SK-N-SH treated with all-trans-retinoic acid at 6 μM for 48 hours (cell line): Measurements from ENCODE around the gene KDM2B.

Experiments used
- ARNTL ChIP-seq: fragments of 450-650 bp; formaldehyde crosslinking; IDR thresholded peaks from 2 replicates; pipeline ENCODE4 v1.5.0; 2020; ENCODE audit warnings: low read depth, mild to moderate bottlenecking, moderate library complexity, borderline replicate concordance
- CSDC2 ChIP-seq: fragments of 250-450 bp; sonication (Bioruptor Pico); IDR thresholded peaks from 2 replicates; pipeline ENCODE4 v1.5.0; 2020; ENCODE audit warnings: mild to moderate bottlenecking, moderate library complexity
- PPARA ChIP-seq: fragments of 250-450 bp; sonication (Bioruptor Pico); IDR thresholded peaks from 2 replicates; pipeline ENCODE4 v1.5.0; 2020; ENCODE audit warnings: mild to moderate bottlenecking, borderline replicate concordance
- RARB ChIP-seq: fragments of 250-450 bp; sonication (Bioruptor Pico); IDR thresholded peaks from 2 replicates; pipeline ENCODE4 v1.8.0; 2021; ENCODE audit warnings: mild to moderate bottlenecking, moderate library complexity
- SNAI2 ChIP-seq: fragments of 250-450 bp; sonication (Bioruptor Pico); IDR thresholded peaks from 2 replicates; pipeline ENCODE4 v1.5.0; 2020; ENCODE audit warnings: mild to moderate bottlenecking, moderate library complexity
- ZC3H10 ChIP-seq: fragments of 250-450 bp; sonication (Bioruptor Pico); IDR thresholded peaks from 2 replicates; pipeline ENCODE4 v1.5.1; 2021; ENCODE audit warnings: mild to moderate bottlenecking, moderate library complexity
- ZFP3 ChIP-seq: fragments of 250-450 bp; sonication (Bioruptor Pico); IDR thresholded peaks from 2 replicates; pipeline ENCODE4 v1.5.0; 2020; ENCODE audit warnings: mild to moderate bottlenecking, moderate library complexity
- ZNF70 ChIP-seq: fragments of 450-650 bp; formaldehyde crosslinking; IDR thresholded peaks from 2 replicates; pipeline ENCODE4 v1.5.0; 2020; ENCODE audit warnings: mild to moderate bottlenecking, moderate library complexity
- TF ChIP-seq, protein P1 (sequence below): fragments of 250-450 bp; sonication (Bioruptor Pico); IDR thresholded peaks from 2 replicates; pipeline ENCODE4 v1.8.0; 2020; ENCODE audit warnings: mild to moderate bottlenecking, moderate library complexity, borderline replicate concordance
- TF ChIP-seq, protein P2 (sequence below): fragments of 250-450 bp; sonication (Bioruptor Pico); IDR thresholded peaks from 2 replicates; pipeline ENCODE4 v1.5.0; 2020; ENCODE audit warnings: mild to moderate bottlenecking, moderate library complexity
- TF ChIP-seq, protein P3 (sequence below): fragments of 250-450 bp; sonication (Bioruptor Pico); IDR thresholded peaks from 2 replicates; pipeline ENCODE4 v1.5.1; 2021; ENCODE audit warnings: mild to moderate bottlenecking, moderate library complexity

DNA sequence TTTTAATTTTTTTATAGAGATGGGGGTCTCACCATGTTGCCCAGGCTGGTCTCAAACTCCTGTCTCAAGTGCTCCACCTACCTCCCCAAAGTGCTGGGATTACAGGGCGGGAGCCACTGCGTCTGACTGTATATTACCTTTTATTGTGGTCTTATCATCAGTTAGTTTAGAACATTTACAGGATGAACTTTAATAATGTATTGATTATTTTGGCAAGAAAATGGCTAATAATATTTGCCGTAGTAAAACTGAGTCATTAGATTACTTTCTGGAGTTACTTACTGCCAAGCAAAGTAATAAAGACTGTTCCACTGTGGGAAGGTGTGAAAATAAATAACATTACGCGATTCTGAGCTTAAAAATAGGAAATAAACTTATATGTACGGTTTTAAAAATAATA lies 21.9 kb upstream of the KDM2B start:
- TF ChIP-seq ARNTL (CRISPR knock-in tag) (no peak), RARB (CRISPR knock-in tag) (no peak), PPARA (no peak), ZFP3 (CRISPR knock-in tag) (no peak), CSDC2 (CRISPR knock-in tag) (no peak), SNAI2 (CRISPR knock-in tag) (no peak), ZNF70 (CRISPR knock-in tag) (no peak), ZC3H10 (CRISPR knock-in tag) (no peak)
- TF ChIP-seq, protein P1, sequence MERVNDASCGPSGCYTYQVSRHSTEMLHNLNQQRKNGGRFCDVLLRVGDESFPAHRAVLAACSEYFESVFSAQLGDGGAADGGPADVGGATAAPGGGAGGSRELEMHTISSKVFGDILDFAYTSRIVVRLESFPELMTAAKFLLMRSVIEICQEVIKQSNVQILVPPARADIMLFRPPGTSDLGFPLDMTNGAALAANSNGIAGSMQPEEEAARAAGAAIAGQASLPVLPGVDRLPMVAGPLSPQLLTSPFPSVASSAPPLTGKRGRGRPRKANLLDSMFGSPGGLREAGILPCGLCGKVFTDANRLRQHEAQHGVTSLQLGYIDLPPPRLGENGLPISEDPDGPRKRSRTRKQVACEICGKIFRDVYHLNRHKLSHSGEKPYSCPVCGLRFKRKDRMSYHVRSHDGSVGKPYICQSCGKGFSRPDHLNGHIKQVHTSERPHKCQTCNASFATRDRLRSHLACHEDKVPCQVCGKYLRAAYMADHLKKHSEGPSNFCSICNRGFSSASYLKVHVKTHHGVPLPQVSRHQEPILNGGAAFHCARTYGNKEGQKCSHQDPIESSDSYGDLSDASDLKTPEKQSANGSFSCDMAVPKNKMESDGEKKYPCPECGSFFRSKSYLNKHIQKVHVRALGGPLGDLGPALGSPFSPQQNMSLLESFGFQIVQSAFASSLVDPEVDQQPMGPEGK = no peak
- TF ChIP-seq, protein P2, sequence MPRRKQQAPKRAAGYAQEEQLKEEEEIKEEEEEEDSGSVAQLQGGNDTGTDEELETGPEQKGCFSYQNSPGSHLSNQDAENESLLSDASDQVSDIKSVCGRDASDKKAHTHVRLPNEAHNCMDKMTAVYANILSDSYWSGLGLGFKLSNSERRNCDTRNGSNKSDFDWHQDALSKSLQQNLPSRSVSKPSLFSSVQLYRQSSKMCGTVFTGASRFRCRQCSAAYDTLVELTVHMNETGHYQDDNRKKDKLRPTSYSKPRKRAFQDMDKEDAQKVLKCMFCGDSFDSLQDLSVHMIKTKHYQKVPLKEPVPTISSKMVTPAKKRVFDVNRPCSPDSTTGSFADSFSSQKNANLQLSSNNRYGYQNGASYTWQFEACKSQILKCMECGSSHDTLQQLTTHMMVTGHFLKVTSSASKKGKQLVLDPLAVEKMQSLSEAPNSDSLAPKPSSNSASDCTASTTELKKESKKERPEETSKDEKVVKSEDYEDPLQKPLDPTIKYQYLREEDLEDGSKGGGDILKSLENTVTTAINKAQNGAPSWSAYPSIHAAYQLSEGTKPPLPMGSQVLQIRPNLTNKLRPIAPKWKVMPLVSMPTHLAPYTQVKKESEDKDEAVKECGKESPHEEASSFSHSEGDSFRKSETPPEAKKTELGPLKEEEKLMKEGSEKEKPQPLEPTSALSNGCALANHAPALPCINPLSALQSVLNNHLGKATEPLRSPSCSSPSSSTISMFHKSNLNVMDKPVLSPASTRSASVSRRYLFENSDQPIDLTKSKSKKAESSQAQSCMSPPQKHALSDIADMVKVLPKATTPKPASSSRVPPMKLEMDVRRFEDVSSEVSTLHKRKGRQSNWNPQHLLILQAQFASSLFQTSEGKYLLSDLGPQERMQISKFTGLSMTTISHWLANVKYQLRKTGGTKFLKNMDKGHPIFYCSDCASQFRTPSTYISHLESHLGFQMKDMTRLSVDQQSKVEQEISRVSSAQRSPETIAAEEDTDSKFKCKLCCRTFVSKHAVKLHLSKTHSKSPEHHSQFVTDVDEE (CRISPR knock-in tag) = no peak
- TF ChIP-seq, protein P3, sequence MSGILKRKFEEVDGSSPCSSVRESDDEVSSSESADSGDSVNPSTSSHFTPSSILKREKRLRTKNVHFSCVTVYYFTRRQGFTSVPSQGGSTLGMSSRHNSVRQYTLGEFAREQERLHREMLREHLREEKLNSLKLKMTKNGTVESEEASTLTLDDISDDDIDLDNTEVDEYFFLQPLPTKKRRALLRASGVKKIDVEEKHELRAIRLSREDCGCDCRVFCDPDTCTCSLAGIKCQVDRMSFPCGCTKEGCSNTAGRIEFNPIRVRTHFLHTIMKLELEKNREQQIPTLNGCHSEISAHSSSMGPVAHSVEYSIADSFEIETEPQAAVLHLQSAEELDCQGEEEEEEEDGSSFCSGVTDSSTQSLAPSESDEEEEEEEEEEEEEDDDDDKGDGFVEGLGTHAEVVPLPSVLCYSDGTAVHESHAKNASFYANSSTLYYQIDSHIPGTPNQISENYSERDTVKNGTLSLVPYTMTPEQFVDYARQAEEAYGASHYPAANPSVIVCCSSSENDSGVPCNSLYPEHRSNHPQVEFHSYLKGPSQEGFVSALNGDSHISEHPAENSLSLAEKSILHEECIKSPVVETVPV (CRISPR knock-in tag) = no peak
